HG03460 (cell line): ENCODE results near the gene ASPSCR1.

Experiments used
- ATAC-seq: cut with Tn5 transposase; IDR thresholded peaks from one replicate; pipeline ENCODE4 v1.9.1; 2021; ENCODE audit not compliant: unreplicated experiment

The ASPSCR1 gene

DNA sequence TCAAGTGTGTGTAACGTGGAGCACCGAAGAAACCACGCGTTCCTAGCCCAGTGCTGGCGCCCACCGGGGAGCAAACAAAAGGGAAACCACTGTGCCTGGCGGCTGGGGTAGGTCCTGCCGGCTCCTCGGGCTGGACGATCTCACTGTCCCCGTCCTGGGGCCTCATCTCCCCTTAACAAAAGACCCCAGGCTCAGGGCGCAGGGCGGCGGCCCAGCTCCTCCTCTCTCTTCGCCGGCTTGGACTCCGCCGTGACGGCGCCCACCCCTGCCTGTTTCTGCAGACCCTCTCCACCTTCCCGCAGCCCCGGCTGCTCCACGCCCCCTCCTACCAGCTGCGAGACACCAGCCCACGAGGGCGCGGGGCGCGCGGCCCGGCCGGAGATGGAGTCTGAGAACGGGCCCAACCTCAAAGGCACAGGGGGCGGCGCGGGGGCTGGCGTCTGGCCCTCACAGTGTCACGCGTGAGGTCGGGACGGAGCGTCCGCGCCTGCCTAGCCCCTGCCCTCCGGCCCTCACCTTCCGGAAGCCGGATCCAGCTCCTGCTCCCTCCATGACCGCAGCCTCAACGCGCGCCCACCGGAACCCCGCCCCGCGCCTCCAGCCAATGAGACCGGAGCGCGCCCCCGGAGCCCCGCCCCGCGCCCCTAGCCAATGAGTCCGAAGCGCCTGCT is 45.0 kb downstream of the ASPSCR1 start, which contains the start of gene CENPX:
TSS of gene CENPX (minus strand) at position 569 of the 671 bp plus-strand sequence. CDS start at position 552, 17 bp downstream.
- ATAC-seq = no peak

DNA sequence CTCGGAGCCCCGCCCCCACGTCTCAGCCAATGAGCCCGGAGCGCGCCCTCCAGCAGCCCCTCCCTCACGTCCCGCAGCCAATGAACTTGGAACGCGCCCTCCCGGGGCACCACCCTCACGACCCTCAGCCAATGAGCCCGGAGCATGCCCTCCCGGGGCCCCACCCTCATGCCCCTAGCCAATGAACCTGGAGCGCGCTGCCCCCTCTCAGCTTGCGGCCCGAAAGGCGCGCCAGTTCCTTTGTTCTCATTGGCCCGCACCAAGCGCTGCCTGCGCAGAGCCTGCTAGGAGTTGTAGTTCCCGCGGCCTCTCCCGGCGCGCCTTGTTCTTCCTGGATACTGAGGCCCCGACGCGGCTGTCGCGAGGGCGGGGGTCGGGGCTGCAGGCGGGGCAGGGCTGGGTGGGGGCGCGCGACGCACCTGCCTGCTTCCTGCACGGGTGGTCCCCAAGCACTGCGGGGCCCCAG is 45.6 kb downstream of the ASPSCR1 start, which contains the start of gene LRRC45:
TSS of gene LRRC45 (plus strand) at position 325 of the 466 bp plus-strand sequence. CDS start 339 bp downstream, outside the sequence.
- ATAC-seq = peak; percentile 81

DNA sequence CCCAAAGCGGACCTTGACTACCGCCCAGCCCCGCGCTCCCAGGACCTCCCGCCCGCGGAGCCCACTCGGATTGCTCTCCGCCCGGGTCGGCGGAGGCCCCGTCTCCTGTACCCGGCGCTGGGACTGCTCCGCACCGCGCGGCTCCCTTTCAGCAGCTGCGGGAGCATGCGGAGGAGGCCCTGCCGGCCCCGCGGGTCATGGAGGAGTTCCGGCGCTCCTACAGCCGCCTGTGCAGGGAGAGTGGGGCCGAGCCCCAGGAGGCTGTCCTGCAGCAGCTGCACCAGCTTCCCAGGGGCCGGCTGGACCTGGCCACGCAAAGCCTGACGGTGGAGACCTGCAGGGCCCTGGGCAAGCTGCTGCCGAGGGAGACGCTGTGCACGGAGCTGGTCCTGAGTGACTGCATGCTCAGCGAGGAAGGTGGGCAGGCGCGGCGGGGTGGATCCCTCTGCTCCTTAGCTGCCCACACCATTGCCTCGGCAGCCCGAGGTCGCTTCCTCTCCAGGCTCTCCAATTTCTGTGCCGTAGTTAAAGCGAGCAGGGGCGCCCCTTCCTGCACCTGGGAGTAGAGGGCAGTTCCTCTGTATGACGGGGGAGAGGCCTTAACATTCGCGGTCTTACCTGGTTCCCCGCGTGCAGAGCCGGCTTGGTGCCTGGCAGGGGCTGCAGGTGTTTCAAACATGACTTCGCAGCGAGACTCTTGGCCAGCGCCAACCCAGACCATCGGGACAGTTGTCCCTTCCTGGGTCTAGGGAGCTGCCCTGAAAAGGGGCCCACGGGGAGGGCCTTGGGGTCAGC is 46.2 kb downstream of the ASPSCR1 start:
- ATAC-seq = peak; percentile 1

DNA sequence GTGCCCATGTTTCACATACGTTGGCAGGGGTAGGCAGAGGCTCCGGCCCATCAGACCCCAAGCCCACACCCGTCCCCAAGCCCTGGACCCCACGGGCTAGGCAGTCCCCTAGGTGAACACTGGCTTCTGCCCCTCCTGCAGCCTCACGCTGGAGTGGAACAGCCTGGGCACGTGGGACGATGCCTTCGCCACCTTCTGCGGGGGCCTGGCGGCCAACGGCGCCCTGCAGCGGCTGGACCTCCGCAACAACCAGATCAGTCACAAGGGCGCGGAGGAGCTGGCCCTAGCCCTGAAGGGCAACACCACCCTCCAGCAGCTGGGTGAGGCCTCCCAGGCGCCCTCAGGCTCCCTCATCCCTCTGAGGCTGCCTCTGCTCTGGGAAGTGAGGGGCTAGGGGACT is 47.4 kb downstream of the ASPSCR1 start:
- no peak for ATAC-seq

DNA sequence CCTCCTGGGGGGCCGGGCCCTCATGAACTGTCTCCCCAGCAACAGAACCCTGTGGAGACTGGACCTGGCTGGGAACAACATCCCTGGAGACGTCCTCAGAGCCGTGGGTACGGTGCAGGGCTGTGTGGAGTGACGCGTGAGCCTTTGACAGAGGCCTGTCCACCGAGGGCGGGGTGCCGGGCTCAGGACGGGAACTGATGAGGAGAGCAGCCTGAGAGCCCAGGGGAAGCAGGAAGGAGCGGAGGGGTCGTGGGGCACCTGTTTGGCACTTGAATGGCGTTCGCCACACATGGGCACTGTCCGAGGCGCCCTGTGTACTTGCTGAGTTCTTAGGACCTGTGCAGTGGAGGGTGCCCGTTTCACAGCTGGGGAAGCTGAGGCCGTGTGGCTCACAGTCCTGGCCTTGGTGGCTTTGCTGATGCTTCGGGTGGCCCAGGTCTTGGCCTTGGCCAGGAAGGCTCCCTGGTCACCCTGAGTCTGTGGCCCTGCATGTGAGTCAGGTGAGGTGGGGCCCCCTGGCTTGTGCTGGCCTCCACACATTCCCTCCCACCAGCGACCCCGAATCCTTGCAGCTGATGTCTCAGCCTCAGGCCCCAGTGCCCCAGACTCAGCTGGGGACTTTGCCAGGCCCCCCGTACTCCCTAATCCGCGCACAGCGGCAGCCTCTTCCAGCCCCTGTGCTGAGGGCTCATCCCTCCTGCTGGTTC is 48.1 kb downstream of the ASPSCR1 start:
- no peak for ATAC-seq

DNA sequence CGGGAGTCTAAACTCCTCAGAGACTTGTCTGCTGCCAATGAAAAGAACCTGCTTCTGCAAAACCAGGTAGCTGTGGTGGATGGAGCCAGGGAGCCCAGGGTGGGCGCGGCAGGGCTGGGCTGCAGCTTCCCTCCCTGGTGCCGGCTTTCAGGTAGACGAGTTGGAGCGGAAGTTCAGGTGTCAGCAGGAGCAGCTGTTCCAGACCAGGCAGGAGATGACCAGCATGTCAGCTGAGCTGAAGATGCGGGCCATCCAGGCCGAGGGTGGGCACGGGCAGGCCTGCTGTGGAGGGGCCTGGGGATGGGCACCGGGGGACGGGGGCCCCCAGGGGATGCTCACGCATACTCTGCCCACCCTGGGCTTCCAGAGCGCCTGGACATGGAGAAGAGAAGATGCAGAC is 50.8 kb downstream of the ASPSCR1 start:
- no peak for ATAC-seq

DNA sequence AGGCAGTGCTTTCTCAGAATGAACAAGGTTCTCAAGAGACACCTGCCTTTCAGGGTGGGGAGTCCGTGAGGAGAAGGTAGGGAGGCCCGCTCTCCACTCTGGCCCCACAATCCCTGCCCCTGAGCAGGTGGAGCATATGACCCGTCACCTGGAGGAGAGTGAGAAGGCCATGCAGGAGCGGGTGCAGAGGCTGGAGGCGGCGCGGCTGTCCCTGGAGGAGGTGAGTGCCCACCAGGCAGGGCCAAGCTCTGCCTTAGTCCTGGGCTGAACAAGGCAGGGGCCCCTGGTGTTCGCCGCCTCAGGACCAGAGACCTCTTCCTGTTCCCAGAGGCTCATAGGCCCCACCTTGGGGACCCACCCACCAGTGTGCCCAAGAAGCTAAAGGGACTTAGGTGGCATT is 51.5 kb downstream of the ASPSCR1 start:
- no peak for ATAC-seq

DNA sequence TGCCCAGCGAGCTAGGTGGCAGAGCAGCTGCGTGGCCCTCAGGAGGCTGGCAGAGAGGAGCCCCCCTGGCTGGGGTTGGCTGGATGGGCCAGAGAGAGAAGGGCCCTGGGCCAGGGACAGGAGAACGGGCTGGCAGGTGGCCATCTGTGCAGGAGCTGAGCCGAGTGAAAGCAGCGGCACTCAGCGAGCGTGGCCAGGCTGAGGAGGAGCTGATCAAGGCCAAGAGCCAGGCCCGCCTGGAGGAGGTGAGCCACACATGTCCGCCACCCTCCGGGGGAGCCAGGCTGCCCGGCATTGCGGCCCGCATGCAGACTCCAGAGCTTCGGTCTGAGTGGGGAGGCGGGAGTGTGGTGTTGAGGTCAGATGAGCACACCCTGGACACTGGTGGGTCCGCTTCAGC is 52.0 kb downstream of the ASPSCR1 start:
- ATAC-seq = no peak

DNA sequence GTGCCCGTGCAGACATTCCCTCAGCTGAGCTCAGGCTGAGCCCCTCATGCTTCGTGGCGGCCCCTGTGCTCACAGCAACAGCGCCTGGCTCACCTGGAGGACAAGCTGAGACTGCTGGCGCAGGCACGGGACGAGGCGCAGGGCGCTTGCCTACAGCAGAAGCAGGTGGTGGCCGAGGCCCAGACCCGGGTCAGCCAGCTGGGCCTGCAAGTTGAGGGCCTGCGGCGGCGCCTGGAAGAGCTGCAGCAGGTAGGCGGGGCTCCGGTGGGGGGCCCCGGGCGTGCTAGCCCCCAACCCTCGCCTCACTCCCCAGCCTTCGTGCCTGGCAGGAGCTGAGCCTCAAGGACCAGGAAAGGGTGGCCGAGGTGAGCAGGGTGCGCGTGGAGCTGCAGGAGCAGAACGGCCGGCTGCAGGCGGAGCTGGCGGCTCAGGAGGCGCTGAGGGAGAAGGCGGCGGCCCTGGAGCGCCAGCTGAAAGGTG is 52.6 kb downstream of the ASPSCR1 start:
- no peak for ATAC-seq

DNA sequence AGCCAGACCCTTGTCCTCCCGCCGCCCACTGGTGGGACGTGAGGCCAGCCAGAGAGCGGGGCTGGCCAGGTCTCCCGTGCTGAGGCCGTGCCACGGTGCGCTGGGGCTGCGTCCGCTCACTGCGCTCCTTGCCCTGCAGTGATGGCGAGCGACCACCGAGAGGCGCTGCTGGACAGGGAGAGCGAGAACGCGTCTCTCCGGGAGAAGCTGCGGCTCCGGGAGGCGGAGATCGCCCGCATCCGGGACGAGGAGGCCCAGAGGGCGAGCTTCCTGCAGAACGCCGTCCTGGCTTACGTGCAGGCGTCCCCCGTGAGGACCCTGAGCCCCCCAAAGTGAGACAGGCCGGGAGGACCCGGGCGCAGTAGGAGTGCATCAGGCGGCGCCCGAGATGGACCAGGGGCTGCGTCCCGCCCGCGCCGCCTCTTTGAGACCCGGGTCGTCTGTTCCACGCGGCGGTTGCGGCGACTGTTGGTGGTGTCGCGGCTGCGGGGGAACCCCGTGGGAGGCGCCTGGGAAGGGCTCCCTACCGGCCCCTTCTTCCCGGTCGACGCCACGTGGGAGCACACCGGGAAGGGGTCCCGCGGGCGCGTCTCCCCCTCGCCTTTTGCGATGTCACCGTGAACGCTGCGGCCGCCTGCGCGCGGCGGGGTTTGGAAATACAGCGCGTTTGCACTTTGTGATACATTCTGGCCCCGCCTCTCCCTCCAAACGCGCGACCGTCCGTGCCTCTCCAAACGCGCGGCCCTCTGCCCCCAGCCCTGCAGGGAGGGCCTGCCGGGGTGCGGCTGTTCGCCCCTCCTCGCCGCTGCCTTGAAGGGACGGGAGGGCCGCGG is 53.3 kb downstream of the ASPSCR1 start:
- ATAC-seq = no peak

DNA sequence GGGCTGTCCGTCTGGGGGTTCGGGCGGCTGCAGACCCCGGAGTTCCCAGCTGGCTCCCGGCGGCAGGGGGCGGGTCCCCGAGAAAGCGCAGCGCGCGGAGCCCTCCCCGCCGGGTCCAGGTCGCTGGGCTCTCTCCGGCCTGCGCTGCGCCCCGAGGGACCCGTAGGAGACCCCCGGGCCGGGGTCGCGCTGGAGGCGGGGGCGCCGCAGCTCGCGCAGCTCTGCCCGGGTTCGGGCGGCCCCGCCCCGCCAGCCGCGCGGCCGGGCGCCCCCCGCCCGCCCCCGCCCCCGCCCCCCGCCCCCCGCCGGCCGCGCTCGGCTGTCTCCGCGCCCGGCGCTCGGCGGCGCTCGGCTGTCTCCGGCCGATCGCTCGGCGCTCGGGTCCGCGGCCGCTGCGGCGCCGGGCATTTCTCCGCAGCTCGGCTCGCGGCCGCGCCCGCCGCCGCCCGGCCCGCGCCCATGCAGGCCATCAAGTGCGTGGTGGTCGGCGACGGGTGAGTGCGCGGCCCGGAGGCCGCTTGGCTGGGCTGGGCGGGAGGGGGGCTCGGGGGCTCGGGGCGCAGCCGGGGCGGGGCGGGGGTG is 54.0 kb downstream of the ASPSCR1 start, which contains the start of gene RAC3:
TSS of gene RAC3 (plus strand) at position 376 of the 582 bp plus-strand sequence. CDS start at position 460, 84 bp downstream.
- ATAC-seq = no peak

DNA sequence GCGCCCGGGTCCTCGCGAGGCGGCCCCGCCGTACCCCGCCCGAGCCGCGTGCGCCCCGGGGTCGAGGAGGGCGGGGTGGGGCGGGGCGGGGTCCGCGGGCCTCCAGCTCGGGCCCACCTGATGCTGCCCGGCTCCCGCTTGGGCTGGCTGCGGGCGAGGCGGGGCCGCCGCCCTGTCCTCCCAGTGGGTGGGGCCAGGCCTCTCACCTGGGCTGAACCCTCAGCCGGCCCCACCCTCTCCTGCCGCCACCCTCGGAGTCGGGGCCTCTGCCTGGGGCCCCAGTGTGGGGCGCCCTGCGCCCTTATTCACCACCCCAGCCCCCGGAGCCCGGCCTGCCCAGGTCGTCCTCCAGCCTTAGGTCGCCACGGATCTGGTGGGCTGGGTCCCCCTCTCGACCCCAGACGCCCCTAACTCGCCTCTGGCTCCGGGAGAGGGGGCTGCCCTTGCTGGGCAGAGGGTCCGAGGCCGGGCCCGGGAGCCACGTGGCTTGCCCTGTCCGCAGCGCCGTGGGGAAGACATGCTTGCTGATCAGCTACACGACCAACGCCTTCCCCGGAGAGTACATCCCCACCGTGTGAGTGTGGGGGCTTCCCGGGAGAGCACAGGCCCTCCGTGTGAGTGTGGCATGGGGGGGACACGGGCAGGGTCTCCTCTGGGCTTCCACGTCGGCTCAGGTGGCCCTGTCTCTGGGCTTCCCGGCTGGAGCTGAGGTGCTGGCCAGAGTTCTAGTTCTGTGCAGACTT is 54.6 kb downstream of the ASPSCR1 start:
- no peak for ATAC-seq

DNA sequence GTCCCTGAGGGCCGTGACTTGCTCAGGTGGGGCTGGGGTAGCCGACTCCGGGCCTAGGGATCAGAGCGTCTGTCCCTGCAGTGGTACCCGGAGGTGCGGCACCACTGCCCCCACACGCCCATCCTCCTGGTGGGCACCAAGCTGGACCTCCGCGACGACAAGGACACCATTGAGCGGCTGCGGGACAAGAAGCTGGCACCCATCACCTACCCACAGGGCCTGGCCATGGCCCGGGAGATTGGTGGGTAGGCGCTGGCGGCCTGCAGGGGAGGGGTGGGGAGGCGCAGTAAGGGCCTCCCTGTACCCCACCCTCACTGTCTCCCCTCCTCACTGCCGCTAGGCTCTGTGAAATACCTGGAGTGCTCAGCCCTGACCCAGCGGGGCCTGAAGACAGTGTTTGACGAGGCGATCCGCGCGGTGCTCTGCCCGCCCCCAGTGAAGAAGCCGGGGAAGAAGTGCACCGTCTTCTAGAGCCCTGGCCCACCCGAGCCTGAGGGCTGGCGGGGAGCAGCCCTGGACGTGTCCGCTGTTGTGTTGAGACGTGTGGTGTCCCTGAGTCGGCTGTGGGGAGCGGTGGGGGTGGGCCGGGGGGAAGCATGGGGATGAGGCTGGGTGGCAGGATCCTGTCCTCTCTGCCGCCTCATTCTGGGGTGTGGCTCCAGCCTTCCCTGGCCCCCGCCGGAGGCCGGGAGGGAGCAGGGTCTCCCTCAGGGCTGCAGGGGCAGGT is 56.1 kb downstream of the ASPSCR1 start:
- ATAC-seq = no peak

DNA sequence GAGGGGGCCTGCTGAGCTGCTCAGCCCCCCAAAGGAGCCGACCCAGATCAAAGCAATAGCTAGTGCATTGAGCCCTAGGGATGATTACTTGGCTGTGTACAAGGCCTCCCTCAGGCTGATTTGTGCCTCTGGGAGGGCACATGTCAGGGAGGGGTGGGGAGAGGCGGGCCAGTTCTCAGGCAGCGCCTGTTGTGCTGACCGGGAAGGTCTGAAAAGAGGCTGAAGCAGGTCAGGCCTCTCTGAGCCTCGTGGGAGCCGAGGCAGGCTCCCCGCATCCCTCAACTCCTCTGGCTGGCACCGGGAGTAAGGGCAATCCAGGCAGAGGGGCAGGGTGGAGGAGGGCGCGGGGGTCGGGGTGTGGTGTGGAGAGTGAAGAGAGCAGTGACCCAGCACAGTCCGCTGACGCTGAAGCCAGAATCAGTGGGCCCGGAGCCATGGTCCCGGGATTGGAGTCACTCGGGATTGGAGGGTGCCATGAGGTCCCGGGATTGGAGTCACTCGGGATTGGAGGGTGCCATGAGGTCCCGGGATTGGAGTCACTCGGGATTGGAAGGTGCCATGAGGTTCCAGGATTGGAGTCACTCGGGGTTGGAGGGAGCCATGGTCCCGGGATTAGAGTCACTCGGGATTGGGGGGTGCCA is 57.1 kb downstream of the ASPSCR1 start:
- no peak for ATAC-seq

DNA sequence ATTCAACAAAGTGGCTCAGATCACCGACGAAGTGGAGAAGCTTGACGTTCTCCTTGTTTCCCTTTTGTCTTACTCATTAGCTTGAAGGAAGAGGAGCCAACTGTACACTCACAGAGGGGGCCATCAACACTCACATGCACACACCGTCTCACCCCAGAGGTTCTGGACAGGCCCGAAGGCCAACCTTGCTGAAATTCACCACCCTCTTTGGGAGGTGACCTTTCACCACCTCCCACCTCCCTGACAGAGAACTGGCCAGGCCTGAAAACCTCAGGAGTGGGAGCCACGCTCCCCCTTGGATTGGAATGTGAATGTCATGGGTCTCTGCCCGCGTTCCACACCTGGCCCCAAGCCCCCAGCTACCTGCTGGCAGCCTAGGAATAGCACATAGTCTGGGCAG is 58.1 kb downstream of the ASPSCR1 start:
- ATAC-seq = no peak

DNA sequence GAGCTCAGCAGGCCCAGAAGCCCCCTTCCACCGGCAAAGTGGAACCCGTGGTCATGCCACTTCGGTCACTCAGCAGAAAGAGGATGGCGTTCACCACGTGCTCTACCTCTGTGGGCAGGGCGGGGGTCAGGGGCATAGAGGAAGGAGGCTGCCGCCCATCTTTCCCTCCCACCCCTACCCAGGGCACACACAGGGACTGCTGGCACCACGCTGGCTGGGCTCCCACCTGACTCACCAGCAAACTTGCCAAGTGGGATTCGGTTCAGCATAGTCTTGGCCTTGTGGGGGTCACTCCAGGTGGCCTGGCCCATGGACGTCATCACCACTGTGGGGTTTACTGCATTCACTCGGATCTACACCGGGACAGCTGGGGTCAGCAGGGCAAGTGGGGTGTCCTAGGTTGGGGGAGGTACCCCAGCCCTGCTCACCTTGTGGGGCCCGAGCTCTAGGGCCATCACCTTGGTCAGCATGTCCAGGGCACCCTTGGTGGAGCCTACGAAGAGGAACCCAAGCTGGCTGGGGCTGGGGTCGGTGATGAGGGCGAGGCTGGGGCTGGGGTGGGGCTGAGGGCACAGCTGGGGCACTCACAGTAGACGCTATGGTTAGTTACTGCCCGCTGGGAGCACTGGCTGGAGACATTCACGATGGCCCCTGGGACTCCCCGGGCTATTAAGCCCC is 58.7 kb downstream of the ASPSCR1 start:
- no peak for ATAC-seq

DNA sequence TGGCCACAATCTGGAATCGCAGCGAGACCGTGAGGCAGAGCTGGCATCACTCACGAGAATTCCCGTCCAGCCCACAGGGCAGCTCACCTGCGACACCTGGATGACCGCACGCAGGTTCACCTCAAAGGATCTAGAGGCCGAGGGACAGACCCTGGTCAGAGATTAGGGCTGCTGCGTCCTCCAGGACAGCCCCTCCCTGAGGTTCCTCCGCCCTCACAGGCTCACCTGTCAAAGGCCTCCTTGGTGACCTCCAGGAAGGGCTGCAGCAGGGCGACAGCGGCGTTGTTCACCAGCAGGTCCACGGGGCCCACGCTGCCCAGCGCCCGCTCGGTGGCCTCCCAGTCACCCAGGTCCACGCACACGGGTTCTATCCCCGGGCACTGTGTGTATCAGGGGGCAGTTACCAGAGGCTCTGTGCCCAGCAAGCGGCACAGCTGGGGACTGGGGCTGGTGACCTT is 59.2 kb downstream of the ASPSCR1 start:
- no peak for ATAC-seq
